Body of pancreas (tissue), 4 donors: ENCODE measurements around the gene DMD. TPM values are rescaled to one million over a fixed set of nuclear protein-coding genes. Genes with fewer than 3 reads are reported as not detected.

ENCODE experiments used
- ATAC-seq: fragments of 150-250 bp; one replicate; pipeline ENCODE4 v1.9.1; 2016
- DNase-seq, 4 donors: peaks; one replicate each; pipeline ENCODE4 v3.0.0-alpha.2; 2019
- H3K27ac ChIP-seq, 4 donors: fragments of 200-600 bp; sonication (generic); 1 replicate in 3 of 4; 2 replicates in 1 of 4; pipeline versions ENCODE4 v1.5.1 to v1.6.1; 2016 to 2019; ENCODE audit warnings: mild to moderate bottlenecking in 1 of 4, mixed read lengths in 1 of 4, moderate library complexity in 1 of 4
- H3K27me3 ChIP-seq, 2 donors: fragments of 200-600 bp; sonication (generic); one replicate each; pipeline ENCODE4 v1.6.0; 2016; ENCODE audit warnings: mild to moderate bottlenecking in 1 of 2
- H3K36me3 ChIP-seq, 2 donors: fragments of 200-600 bp; sonication (generic); replicated peaks in 1 of 2; 2 replicates each; pipeline ENCODE4 v1.5.1; 2016; ENCODE audit warnings: low read depth in 2 of 2; ENCODE audit not compliant: insufficient read depth in 1 of 2
- H3K4me1 ChIP-seq: fragments of 200-600 bp; sonication (generic); one replicate; pipeline ENCODE4 v1.6.0; 2016
- H3K4me3 ChIP-seq, 2 donors: fragments of 200-600 bp; sonication (generic); 1 replicate in 1 of 2; 2 replicates in 1 of 2; pipeline ENCODE4 v1.5.1; 2016 to 2019
- H3K9me3 ChIP-seq, 3 donors: fragments of 200-600 bp; sonication (generic); 1 replicate in 2 of 3; 2 replicates in 1 of 3; pipeline ENCODE4 v1.5.1; 2016
- CTCF ChIP-seq, 7 experiments: fragments of 450-650 bp in 4 of 7; fragments of 200-600 bp in 3 of 7; sonication (generic) in 3 of 7; IDR thresholded peaks; one replicate each; pipeline ENCODE4 v1.5.1; 2016 to 2019; ENCODE audit warnings: antibody characterized with exemption in 7 of 7
- POLR2A ChIP-seq, 3 donors: fragments of 450-650 bp; IDR thresholded peaks; one replicate each; pipeline ENCODE4 v1.6.1; 2016; ENCODE audit warnings: antibody characterized with exemption in 3 of 3, mild to moderate bottlenecking in 2 of 3
- WGBS, 2 donors: methylation state at CpG; one replicate each; pipeline ENCODE4 v1.1.5; 2017; 5-methylcytosine and 5-hydroxymethylcytosine counted together
- intact Hi-C: fragments of 100-400 bp; cut with DNase I; formaldehyde crosslinking; loops from one replicate; pipeline ENCODE4 v1.15.1; 2023
- total RNA-seq, 2 donors: library from RNA; depleted of rRNA; stranded (reverse); fragments of >200 nt; gene quantifications; one replicate each; pipeline ENCODE4 v1.1.0, GENCODE V29; 2016

DMD gene
- total RNA-seq, 2 donors from 2014 or later = 28.5 to 38.6 TPM

- Histone ChIP-seq H3K27ac (no peak overlapping the region), H3K4me1 (no peaks in the 10 kb centered on the region), H3K36me3 (no peaks in the 10 kb centered on the region), H3K27me3 (no peaks in the 10 kb centered on the region), H3K9me3 (no peaks in the 10 kb centered on the region), H3K4me3 (no peak overlapping the region)
- no peak for ATAC-seq
- TF ChIP-seq CTCF (IDR thresholded peaks at IDR 0.05) = no peak
- TF ChIP-seq POLR2A (IDR thresholded peaks at IDR 0.05) = no peak
- WGBS, 2 donors = 64% methylated on average over 2 of the region's 4 CpGs; no CpG with 5 or more reads in 1 of the 2 donors
- no peak for DNase-seq
- intact Hi-C loops = no loop called here
These were observed 1411.1 kb downstream of the DMD start for GRCh38 chrX:31800219-31800618.

DNA sequence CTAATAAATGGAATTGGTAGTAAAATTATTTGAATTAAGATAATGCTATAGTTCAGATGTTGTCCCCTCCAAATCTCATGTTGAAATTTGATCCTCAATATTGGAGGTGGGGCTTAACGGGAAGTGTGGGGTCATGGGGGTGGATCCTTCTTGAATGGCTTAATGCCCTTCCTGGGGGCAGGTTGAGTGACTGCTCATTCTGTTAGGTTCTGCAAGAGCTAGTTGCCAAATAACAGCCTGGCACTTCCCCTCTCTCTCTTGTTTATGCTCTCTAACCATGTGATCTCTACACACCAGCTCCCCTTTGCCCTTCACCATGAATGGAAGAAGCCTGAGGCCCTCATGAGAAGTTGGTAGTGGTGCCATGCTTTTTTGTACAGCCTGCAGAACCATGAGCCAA lies 1414.7 kb downstream of the DMD start:
- no peak for TF ChIP-seq POLR2A (IDR thresholded peaks at IDR 0.05)
- no peak for TF ChIP-seq CTCF (IDR thresholded peaks at IDR 0.05)
- Histone ChIP-seq H3K27ac (no peak overlapping the region), H3K27me3 (no peaks in the 10 kb centered on the region), H3K9me3 (no peaks in the 10 kb centered on the region), H3K36me3 (no peaks in the 10 kb centered on the region), H3K4me3 (no peak overlapping the region), H3K4me1 (no peaks in the 10 kb centered on the region)
- 57 to 82% methylated on average over 1 of the region's 1 CpG for WGBS, 2 donors
- ATAC-seq = no peak
- no peak for DNase-seq
- intact Hi-C loops = no loop called here

DNA sequence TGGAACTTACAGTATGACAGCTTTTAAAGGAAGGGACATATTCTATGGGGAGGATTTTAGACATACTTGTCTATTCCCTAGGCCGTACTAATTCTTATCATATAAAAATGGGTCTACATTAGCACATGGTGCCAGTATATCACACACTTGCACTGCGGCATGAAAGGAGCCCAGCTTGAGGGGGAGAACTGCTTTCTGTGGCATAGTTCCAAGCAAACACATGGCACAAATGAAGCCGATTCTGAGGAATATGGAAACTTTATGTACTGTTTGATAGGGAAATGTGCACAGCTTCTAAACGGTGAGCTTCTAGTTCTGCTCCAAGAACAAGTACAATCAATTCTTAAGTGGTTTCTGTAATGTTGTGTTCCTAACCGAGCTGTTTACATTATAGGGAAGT lies 1463.9 kb downstream of the DMD start:
- Histone ChIP-seq H3K27ac (no peak overlapping the region), H3K4me3 (no peak overlapping the region), H3K9me3 (no peaks in the 10 kb centered on the region), H3K27me3 (no peaks in the 10 kb centered on the region), H3K36me3 (no peaks in the 10 kb centered on the region), H3K4me1 (no peaks in the 10 kb centered on the region)
- DNase-seq = no peak
- 25 to 29% methylated on average over 5 of the region's 5 CpGs for WGBS, 2 donors
- TF ChIP-seq POLR2A (IDR thresholded peaks at IDR 0.05) (no peak), CTCF (IDR thresholded peaks at IDR 0.05) (no peak)
- intact Hi-C loops = no loop called here
- ATAC-seq = no peak

DNA sequence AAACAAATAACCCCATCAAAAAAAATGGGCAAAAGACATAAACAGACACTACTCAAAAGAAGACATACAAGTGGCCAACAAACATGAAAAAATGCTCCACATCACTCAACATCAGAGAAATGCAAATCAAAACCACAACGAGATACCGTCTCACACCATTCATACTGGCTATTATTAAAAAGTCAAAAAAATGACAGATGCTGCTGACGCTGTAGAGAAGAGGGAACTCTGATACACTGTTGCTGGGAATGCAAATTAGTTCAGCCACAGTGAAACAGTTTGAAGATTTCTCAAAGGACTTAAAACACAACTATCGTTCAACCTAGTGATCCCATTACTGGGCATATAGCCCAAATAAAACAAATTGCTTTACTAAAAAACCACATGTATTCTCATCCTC lies 1468.3 kb downstream of the DMD start:
- H3K27ac ChIP-seq = no peak overlapping the region
- intact Hi-C loops = no loop called here
- no peak overlapping the region for H3K4me3 ChIP-seq
- no peak for TF ChIP-seq CTCF (IDR thresholded peaks at IDR 0.05)
- TF ChIP-seq POLR2A (IDR thresholded peaks at IDR 0.05) = no peak
- DNase-seq = no peak
- 88 to 90% methylated on average over 4 of the region's 4 CpGs for WGBS, 2 donors
- no peaks in the 10 kb centered on the region for H3K27me3 ChIP-seq
- H3K36me3 ChIP-seq = no peaks in the 10 kb centered on the region
- no peaks in the 10 kb centered on the region for H3K9me3 ChIP-seq
- no peaks in the 10 kb centered on the region for H3K4me1 ChIP-seq
- no peak for ATAC-seq

- WGBS, 2 donors = 53 to 77% methylated on average over 2 of the region's 2 CpGs
- Histone ChIP-seq H3K9me3 (no peaks in the 10 kb centered on the region), H3K36me3 (no peaks in the 10 kb centered on the region), H3K4me1 (no peaks in the 10 kb centered on the region), H3K4me3 (no peak overlapping the region), H3K27me3 (no peaks in the 10 kb centered on the region), H3K27ac (no peak overlapping the region)
- intact Hi-C loops = no loop called here
- TF ChIP-seq CTCF (IDR thresholded peaks at IDR 0.05) (no peak), POLR2A (IDR thresholded peaks at IDR 0.05) (no peak)
- ATAC-seq (no peak), DNase-seq (no peak)
These were observed 1493.9 kb downstream of the DMD start for GRCh38 chrX:31717474-31717873.
